ENCODE results near the gene SSU72.

GRCh38 chr1:1600861-1601563 is 26.3 kb upstream of the SSU72 start:
- no peak for TF ChIP-seq CTCF (IDR thresholded peaks at IDR 0.05; ENCODE audit: low read depth, low read length, missing input control)
- TF ChIP-seq MAX (IDR thresholded peaks at IDR 0.05) = no peak
- no peak for TF ChIP-seq YY1 (IDR thresholded peaks at IDR 0.05)
- no peak for TF ChIP-seq TAF1 (conservative IDR thresholded peaks at IDR 0.05)
- TF ChIP-seq JUND (IDR thresholded peaks at IDR 0.05) = no peak
- no peak for TF ChIP-seq NR2F2 (IDR thresholded peaks at IDR 0.05)
- no peak for TF ChIP-seq RAD21 (IDR thresholded peaks at IDR 0.05)
- no peak for TF ChIP-seq REST (IDR thresholded peaks at IDR 0.05)
- TF ChIP-seq HNF4A (conservative IDR thresholded peaks at IDR 0.05) = no peak
- no peak for TF ChIP-seq ATF3 (IDR thresholded peaks at IDR 0.05)
- TF ChIP-seq RXRA (IDR thresholded peaks at IDR 0.05) = no peak
- no peak for TF ChIP-seq ZBTB33 (IDR thresholded peaks at IDR 0.05)
- no peak for TF ChIP-seq GABPA (IDR thresholded peaks at IDR 0.05 in 1 of 2, conservative IDR thresholded peaks at IDR 0.05 in 1 of 2)
- no peak for TF ChIP-seq EGR1 (IDR thresholded peaks at IDR 0.05; ENCODE audit: low read depth in 2 of 2)

Data from liver (tissue), 3 donors.